Cardiac septum (tissue), 1 donor: ENCODE results near the gene LY6G5C. TPM values are rescaled to one million over a fixed set of nuclear protein-coding genes. Genes with fewer than 3 reads are reported as not detected.

Experiments
- DNase-seq: peaks from one replicate; pipeline ENCODE4 v3.0.0-alpha.2; 2020; ENCODE audit warnings: low spot score
- intact Hi-C: fragments of 100-400 bp; cut with DNase I; formaldehyde crosslinking; loops from one replicate; pipeline ENCODE4 v1.14.0; 2022
- long read RNA-seq: library from polyadenylated mRNA; unstranded; transcript quantifications from one replicate; pipeline ENCODE4 v2.0.0, GENCODE V29; 2021
- total RNA-seq: library from RNA; stranded (reverse); fragmentation: NEBNext Ultra II Directional; extraction: Animal tissue kit (Norgen Biotek cat#: 25700); gene quantifications from one replicate; pipeline ENCODE4 v1.2.1, GENCODE V29; 2021
- donor health status: DM: no; HTN: no; CAD: no.

The LY6G5C gene
- 2.9 TPM for total RNA-seq
- long read RNA-seq, partial matches to known transcripts, result 0 of 1 reads
- long read RNA-seq, other reads (novel, unspliced or antisense), result 0 of 1 reads

- intact Hi-C loops, result loop anchor here (2.0 to 10.0 kb wide), 5 partner anchors 86 to 272 kb away; partner anchors contain the start of genes EHMT2 and NEU1
- DNase-seq, result peak; percentile 93
These were observed at the start of gene LY6G5C for GRCh38 chr6:31680226-31681134. Gene LY6G5C (minus strand): TSS chr6:31681067. CDS start chr6:31680373, 694 bp downstream.

- intact Hi-C loops, result loop anchor here (2.0 to 5.0 kb wide), 3 partner anchors 27 to 105 kb away; partner anchors contain the start of genes ABHD16A and SAPCD1
These were observed 49.2 kb upstream of the LY6G5C start for GRCh38 chr6:31729979-31730630.

GRCh38 chr6:31729515-31729978, 48.7 kb upstream of the LY6G5C start:
- peak; percentile 96 for DNase-seq
- intact Hi-C loops, result loop anchor here (2.0 to 5.0 kb wide), 3 partner anchors 27 to 105 kb away; partner anchors contain the start of genes ABHD16A and SAPCD1

More at GRCh38 chr6:31729979-31730630, 49.2 kb upstream of the LY6G5C start:
- DNase-seq, result peak; percentile 95

GRCh38 chr6:31728767-31729514, 48.1 kb upstream of the LY6G5C start, which contains the start of gene DDAH2:
Gene DDAH2 (minus strand): TSS chr6:31729299. CDS start chr6:31729161, 138 bp downstream.
- intact Hi-C loops, result loop anchor here (2.0 to 5.0 kb wide), 3 partner anchors 26 to 106 kb away; partner anchors contain the start of genes ABHD16A and SAPCD1
- DNase-seq, result no peak

DNA sequence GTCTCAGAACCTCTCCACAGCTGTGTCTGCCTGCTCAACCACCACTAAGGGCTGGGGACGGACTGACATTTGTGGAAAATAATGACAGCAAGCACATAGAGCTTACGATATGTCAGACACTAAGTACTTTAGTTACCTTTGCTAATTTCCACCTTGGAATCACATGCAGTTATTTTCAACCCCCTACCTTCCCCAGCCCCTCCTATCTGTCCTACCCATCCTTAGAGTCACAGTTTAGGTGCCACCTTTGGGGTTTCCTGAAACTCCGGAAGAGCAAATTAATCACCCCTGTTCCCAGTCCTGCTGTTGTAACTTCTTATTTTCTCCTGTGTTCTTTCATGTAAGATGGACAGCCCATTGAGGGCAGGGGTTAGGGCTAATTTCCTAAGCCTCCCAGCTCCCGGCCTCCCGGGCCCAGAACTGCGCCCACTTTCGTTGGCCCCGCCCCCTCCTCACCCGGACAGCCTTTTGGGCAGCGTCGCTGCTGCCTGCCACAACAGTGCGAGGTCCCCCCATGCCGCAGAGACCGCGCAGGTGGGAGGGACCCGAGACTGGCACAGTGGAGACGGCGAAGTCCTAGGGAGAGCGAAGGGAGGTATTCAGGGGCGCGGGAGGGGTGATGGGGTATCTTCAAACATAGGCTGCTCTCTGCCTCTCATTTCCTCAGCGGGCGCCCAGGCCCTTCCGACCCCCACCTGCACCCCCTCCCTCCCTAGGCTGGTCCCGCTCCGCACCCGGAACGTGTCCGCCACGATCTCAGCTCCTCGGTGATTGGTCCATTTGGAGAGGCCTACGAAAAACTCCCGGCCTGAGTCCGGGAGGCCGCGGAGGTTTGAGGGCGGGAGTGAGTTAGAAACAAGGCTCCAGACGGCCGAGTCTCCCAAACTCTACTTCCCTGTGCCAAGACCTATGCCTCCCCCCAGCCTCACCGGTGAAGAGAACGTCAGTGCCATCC, 47.1 kb upstream of the LY6G5C start:
- DNase-seq, result no peak
- intact Hi-C loops, result loop anchor here (2.0 to 5.0 kb wide), 3 partner anchors 25 to 107 kb away; partner anchors contain the start of genes ABHD16A and SAPCD1

- intact Hi-C loops, result loop anchor here (5.0 kb wide), 1 partner anchor 35 kb away; the partner anchor contains the start of gene SAPCD1
- DNase-seq, result no peak
These were observed 46.3 kb upstream of the LY6G5C start for GRCh38 chr6:31727034-31727716.

DNA sequence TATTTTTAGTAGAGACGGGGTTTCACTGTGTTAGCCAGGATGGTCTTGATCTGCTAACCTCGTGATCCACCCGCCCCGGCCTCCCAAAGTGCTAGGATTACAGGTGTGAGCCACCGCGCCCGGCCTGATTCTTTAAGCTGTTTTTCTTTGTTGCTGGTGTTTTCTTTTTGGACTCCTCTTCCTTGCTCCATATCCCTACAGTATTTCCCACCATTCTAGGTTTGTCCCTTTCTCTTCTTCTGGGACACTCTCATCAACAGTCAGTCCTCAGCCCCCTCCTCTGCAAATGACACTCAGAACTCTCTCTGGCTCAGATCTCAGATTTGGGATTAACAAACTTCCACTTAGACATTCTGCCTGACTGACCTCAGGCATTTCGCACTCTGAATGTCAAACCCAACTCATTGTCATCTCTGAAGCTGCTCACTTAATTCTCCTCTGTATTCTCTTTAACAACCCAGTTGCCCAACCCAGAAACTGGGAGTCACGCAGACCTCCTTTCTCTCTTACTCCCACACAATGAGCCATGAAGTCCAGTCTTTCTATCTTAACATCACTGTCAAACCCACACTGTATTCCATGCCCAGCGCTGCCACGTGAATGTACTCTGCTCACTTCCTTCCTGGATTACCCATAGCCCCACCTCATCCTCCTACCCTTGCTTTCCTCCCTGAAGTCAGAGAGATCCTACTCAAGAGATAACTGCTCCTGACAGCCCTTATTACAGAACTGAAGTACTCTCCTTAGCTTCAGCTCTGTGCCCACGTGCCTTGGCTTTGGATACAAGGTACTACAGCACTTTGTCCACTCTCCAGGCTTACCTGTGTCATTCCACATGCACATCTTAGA, 44.9 kb upstream of the LY6G5C start:
- intact Hi-C loops, result loop anchor here (5.0 kb wide), 1 partner anchor 37 kb away; the partner anchor contains the start of gene SAPCD1

DNA sequence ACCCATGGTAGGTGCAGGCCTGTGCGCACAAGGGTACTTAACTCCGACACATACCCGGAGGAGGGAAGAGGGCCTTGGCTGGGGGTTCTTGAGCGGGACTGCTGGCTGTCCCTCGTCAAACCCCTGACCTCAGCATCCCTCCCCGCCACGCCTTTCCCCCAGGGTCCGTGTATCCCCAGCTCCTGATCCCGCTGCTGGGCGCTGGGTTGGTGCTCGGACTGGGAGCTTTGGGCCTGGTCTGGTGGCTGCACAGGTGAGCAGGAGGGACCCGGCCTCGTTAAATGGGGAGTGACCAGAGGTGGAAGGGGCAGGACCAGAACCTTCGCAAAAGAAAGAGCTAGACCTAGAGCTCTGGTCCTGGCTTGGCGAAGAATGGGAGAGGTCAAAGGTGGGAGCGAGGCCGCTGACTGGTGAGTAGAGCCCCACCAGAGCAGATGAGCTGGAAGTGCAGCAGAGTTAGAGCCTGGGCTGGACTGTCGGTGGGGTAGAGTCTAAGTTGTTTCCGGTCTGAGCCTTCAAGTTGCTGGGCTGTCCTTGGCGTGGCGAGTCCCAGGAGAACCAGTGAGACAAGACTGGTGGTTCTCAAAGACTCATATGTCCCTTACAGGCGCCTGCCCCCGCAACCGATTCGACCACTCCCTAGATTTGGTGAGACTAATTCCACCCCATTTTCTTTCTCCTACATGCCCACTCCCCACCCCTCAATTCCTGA, 43.3 kb upstream of the LY6G5C start:
- intact Hi-C loops, result no loop called here

More for the DNA sequence above, 44.9 kb upstream of the LY6G5C start:
- no peak for DNase-seq

GRCh38 chr6:31723245-31723979, 42.5 kb upstream of the LY6G5C start, which contains the start of gene MPIG6B:
Gene MPIG6B (plus strand): TSS chr6:31723373. CDS start chr6:31723384, 11 bp downstream.
- intact Hi-C loops, result no loop called here
- no peak for DNase-seq

More for the DNA sequence above, 43.3 kb upstream of the LY6G5C start:
- no peak for DNase-seq

GRCh38 chr6:31722173-31722572, 41.3 kb upstream of the LY6G5C start:
- DNase-seq, result no peak
- intact Hi-C loops, result no loop called here

- intact Hi-C loops, result no loop called here
These were observed 40.6 kb upstream of the LY6G5C start, which contains the start of gene LY6G6C for GRCh38 chr6:31721351-31722020. Gene LY6G6C (minus strand): TSS chr6:31721746. CDS start chr6:31721679, 67 bp downstream.

DNA sequence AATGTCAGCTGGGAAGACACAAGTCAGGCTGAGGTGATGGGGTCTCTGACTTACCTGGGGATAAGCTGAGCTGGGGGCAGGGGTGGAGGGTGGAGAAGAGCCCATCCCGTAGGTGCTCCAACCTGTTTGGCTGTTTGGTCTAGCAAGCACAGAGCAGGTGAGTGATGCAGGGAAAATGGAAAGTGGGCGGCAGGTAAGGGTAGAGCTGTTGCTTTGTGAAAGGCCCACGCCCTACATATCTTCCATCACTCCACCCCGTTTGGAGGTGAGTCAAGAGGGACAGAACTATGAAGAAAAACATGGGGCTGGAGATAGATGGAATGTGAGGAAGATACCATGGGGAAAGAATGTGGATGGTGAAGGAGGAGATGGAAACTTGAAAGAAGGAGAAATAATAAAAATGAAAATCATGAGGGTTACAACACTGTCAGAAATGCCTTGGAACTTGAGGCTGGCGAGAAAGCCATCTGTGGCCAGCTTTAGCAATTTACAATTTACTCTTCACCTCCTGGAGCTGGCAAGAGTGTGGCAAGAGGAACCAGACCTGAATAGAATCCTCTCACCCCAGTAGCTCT, 39.4 kb upstream of the LY6G5C start:
- intact Hi-C loops, result no loop called here
- no peak for DNase-seq

More at GRCh38 chr6:31721351-31722020, 40.6 kb upstream of the LY6G5C start, which contains the start of gene LY6G6C:
- no peak for DNase-seq

GRCh38 chr6:31719001-31719400, 38.1 kb upstream of the LY6G5C start:
- no peak for DNase-seq
- intact Hi-C loops, result no loop called here

- DNase-seq, result no peak
- intact Hi-C loops, result no loop called here
These were observed 37.4 kb upstream of the LY6G5C start for GRCh38 chr6:31718265-31718664.
